GM19324 (cell line): Measurements from ENCODE around the gene ASGR1.
"Not testable (repeated sequence)": the region's sequence is repeated elsewhere in the genome, so short reads cannot be mapped to it uniquely, and the experiment has no call there.

ENCODE experiments used
- ATAC-seq: cut with Tn5 transposase; IDR thresholded peaks from one replicate; pipeline ENCODE4 v1.9.1; 2021; ENCODE audit warnings: mild to moderate bottlenecking, moderate library complexity; ENCODE audit not compliant: unreplicated experiment, low FRiP score

The ASGR1 gene

DNA sequence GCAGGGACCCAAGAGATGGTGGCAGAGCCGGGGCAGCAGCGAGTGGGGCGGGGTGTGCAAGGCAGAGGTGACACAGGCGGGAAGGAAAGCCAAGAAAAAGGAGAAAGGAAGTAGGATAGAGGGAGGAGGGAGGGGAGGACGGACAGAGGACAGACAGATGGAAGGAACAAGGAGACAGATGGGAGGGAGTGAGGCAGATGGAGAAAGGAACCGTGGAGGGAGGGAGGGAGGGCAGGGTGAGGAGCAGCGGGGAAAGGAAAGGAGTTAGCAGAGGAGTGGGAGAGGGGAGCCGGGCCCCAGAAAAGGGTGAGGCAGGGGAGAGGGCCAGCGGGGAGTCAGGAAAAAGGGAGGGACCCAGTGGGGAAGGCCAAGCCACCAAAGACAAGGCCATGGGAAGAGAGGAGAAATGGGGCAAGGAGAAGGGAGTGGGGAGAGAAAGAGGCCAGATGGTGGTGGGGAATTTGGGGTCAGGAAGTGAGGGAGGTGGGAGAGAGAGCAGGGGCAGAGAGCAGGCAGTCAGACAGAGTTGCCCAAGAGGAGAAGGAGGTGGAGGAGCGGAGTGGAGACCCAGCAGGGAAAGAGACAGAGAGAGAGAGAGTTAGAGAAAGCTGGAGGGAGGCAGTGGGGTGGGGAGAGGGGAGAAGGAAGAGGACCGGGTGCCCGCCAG lies 13.2 kb upstream of the ASGR1 start:
- no peak for ATAC-seq

- ATAC-seq, result no peak
Measured at GRCh38 chr17:7191571-7192270, 12.6 kb upstream of the ASGR1 start.

DNA sequence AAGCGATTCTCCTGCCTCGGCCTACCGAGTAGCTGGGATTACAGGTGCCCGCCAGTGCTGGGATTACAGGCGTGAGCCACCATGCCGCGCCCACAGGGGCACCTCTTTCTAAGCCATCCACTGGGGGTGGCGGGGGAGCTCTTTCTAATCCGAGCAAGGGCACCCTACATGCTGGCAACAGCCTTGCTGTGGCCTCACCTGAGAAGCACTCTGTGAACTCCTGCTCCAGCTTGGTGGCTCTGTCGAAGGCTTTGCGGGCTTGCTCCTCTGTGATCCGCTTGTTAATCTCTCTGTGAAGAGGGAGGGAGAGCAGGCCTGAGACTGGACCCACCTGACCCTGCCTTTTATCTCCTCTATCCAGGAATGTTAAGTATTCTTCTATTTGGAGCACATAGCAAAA lies 11.9 kb upstream of the ASGR1 start:
- no peak for ATAC-seq

- no peak for ATAC-seq
Measured at GRCh38 chr17:7190276-7190917, 11.2 kb upstream of the ASGR1 start.

- ATAC-seq, result no peak
Measured at GRCh38 chr17:7186241-7186640, 7.1 kb upstream of the ASGR1 start.

DNA sequence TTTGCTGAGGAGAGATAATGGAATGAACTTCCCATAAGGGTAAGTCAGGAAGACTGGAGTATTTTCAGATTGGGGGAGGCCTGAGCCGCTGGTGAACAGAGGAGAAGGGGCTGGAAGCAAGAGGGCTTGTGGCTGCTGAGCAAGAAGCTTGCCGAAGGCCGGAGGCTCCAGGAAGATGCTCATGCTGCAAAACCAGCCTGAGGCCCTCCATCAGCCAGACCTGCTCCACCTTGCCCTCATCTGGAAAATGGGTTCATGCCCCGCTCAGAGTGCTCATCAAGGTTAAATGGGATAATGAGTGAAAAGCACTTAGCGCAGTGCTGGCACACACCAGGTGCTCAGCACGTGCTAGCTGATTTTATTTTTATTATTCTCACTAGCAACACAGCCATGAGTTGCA lies 5.5 kb upstream of the ASGR1 start:
- no peak for ATAC-seq

- ATAC-seq, result no peak
Measured at GRCh38 chr17:7184091-7184488, 4.9 kb upstream of the ASGR1 start.

GRCh38 chr17:7183433-7184090 lies 4.4 kb upstream of the ASGR1 start:
- no peak for ATAC-seq

DNA sequence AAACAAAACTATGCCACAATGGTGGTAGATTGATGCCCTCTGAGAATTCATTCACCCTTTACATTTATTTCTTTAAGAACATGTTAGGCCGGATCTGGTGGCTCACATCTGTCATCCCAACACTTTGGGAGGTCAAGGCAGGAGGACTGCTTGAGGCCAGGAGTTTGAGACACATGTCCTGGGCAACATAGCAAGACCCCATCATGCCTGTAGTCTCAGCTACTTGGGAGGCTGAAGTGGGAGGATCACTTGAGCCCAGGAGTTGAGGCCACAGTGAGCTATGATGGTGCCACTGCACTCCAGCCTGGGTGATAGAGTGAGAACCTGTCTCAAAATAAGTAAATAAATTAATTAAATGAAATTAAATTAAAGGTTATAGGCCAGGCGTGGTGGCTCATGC lies 2.9 kb upstream of the ASGR1 start:
- ATAC-seq, result not testable (repeated sequence)

GRCh38 chr17:7178973-7179316 lies 225 bp downstream of the ASGR1 start:
- ATAC-seq, result no peak

DNA sequence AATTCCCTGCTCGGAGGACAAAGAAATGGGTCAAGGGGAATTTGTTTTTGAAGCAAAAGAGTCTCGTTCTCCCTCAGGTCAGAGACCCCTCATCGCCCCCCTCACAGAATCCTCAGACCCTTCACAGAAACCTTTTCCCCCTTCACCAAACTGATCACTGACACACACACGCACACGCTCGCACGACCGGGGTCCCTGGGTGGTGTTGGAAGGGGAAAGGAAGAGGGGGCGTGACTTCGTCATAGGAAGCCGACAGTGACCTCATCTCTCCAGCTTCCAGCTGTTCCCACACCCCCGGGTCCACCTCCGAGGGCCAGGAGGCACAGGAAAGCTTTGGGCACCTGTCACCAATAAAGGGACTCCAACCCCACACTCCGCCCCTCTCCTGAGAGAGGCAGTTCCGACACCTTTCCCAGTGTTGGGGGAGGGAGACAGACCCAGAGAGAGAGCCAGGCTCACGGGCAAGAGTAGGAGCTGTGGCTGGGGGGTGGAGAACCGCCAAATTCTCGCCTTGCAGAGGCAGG lies 1.2 kb downstream of the ASGR1 start:
- no peak for ATAC-seq

- ATAC-seq, result no peak
Measured at GRCh38 chr17:7177191-7177953, 1.8 kb downstream of the ASGR1 start.

GRCh38 chr17:7176841-7177190 lies 2.4 kb downstream of the ASGR1 start:
- no peak for ATAC-seq

- no peak for ATAC-seq
Measured at GRCh38 chr17:7176107-7176840, 2.9 kb downstream of the ASGR1 start.

GRCh38 chr17:7175330-7175733 lies 3.8 kb downstream of the ASGR1 start:
- ATAC-seq, result no peak

DNA sequence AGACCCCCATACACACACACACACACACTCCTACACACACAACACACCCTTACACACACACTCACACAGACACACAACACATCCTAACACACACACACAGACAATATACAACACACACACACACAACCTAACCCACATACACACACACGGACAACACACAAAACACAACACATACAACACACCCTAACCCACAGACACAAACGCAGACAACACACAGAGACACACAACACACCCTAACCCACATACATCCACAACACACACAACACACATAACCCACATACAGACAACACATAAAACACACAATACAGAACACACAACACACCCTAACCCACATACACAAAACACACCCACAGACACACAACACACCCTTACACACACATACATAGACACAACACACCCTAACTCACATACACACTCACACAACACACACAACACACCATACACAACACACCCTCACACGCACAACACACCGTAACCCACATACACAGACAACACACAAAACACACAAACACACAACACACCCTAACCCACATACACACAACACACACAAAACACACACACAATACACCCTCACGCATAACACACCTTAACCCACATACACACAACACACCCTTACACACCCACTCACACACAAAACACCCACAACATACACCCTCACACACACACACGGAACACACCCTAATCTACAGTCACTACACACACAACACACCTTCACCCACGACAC lies 4.4 kb downstream of the ASGR1 start:
- no peak for ATAC-seq

GRCh38 chr17:7173687-7174602 lies 5.2 kb downstream of the ASGR1 start:
- no peak for ATAC-seq

DNA sequence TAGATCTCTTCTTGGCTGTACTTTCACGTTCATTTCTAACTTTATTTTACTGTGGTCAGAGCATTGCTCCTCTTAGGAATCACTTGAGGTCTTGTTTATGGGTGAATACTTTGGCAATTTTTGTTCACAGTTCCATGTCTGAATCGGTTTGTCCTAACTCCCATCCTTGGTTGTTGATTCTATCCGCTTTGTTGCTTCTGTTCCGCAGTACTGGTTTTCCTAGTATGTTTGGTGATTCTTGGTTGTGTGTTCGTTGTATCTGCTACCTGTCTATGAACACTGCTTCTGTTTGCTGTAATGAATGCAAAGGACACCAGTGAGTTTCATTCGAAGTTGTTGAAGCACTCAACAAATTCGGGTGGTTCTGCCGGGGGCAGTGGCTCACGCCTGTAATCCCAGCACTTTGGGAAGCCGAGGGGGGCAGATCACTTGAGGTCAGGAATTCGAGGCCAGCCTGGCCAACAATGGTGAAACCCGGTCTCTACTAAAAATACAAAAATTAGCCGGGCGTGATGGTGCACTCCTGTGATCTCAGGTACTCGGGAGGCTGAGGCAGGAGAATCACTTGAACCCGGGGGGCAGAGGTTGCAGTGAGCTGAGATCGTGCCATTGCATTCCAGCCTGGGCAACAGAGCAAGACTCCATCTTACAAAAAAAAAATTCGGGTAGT lies 6.5 kb downstream of the ASGR1 start:
- ATAC-seq, result not testable (repeated sequence)
